ENCODE results near the gene FAM3A. TPM values are rescaled to one million over a fixed set of nuclear protein-coding genes. Genes with fewer than 3 reads are reported as not detected.

The FAM3A gene
- total and polyA plus RNA-seq, 2 experiments from 2014 or later: 12.0 to 16.5 TPM

DNA sequence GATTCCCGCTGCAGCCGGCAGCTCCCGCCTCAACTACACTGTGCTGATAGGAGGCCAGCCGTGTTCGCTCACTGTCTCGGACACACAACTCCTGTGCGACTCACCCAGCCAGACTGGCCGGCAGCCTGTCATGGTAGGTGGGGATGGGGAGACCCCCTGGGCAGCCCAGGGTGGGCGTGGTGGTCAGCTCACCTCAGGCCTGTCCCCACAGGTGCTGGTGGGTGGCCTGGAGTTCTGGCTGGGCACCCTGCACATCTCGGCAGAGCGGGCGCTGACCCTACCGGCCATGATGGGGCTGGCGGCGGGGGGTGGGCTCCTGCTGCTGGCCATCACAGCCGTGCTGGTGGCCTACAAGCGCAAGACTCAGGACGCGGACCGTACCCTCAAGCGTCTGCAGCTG, 48.5 kb downstream of the FAM3A start (continued):
- TF ChIP-seq REST (IDR thresholded peaks at IDR 0.05; ENCODE audit: unreplicated experiment) (no peak), ETS1 (IDR thresholded peaks at IDR 0.05) (no peak), ZNF331 (CRISPR knock-in tag; IDR thresholded peaks at IDR 0.05; ENCODE audit: low read depth) (no peak), EZH2 (IDR thresholded peaks at IDR 0.05; ENCODE audit: low read depth, unreplicated experiment) (no peak), NANOG (IDR thresholded peaks at IDR 0.05; ENCODE audit: borderline replicate concordance) (no peak), STAT1 (IDR thresholded peaks at IDR 0.05; ENCODE audit: unreplicated experiment) (no peak), EZH2phosphoT487 (IDR thresholded peaks at IDR 0.05; ENCODE audit: unreplicated experiment) (no peak), CREB1 (CRISPR knock-in tag; IDR thresholded peaks at IDR 0.05; ENCODE audit: low read depth) (no peak)
- TF ChIP-seq, protein P1, sequence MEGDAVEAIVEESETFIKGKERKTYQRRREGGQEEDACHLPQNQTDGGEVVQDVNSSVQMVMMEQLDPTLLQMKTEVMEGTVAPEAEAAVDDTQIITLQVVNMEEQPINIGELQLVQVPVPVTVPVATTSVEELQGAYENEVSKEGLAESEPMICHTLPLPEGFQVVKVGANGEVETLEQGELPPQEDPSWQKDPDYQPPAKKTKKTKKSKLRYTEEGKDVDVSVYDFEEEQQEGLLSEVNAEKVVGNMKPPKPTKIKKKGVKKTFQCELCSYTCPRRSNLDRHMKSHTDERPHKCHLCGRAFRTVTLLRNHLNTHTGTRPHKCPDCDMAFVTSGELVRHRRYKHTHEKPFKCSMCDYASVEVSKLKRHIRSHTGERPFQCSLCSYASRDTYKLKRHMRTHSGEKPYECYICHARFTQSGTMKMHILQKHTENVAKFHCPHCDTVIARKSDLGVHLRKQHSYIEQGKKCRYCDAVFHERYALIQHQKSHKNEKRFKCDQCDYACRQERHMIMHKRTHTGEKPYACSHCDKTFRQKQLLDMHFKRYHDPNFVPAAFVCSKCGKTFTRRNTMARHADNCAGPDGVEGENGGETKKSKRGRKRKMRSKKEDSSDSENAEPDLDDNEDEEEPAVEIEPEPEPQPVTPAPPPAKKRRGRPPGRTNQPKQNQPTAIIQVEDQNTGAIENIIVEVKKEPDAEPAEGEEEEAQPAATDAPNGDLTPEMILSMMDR (conservative IDR thresholded peaks at IDR 0.05; ENCODE audit: low read depth in 2 of 2): no peak

- Histone ChIP-seq H3K9me2 (ENCODE audit: insufficient read depth) (no peaks in the 10 kb centered on the region), H3K27me3 (ENCODE audit: insufficient read depth) (no peaks in the 10 kb centered on the region), H3K27ac (ENCODE audit: low read depth) (no peak overlapping the region), H3K79me2 (replicated peaks; ENCODE audit: insufficient read depth) (no peaks in the 10 kb centered on the region), H4K20me1 (replicated peaks; ENCODE audit: insufficient read depth) (no peaks in the 10 kb centered on the region; the same call in 1 of the 2 replicates), H3K4me1 (ENCODE audit: insufficient read depth) (no peaks in the 10 kb centered on the region), H3F3A (replicated peaks; ENCODE audit: low read depth) (no peaks in the 10 kb centered on the region), H3K4me2 (no peak overlapping the region), H2AFZ (no peak overlapping the region), H3K4me3 (no peak overlapping the region), H3K36me3 (ENCODE audit: insufficient read depth) (no peaks in the 10 kb centered on the region)
- ATAC-seq (no peak), DNase-seq (ENCODE audit: low spot score) (no peak)
- Mint-ChIP-seq H3K9me3 (no peaks in the 10 kb centered on the region), H3K4me1 (no peaks in the 10 kb centered on the region), H3K27me3 (ENCODE audit: insufficient read depth, low read depth, poor library complexity) (peaks cover 2% of the 10 kb centered on the region), H3K4me3 (no peak overlapping the region), H3K27ac (no peak overlapping the region), H3K36me3 (ENCODE audit: low read depth) (peaks cover 8% of the 10 kb centered on the region)
- TF ChIP-seq ZNF331 (CRISPR knock-in tag; IDR thresholded peaks at IDR 0.05; ENCODE audit: low read depth) (no peak), EZH2phosphoT487 (IDR thresholded peaks at IDR 0.05; ENCODE audit: unreplicated experiment) (no peak), ZNF462 (CRISPR knock-in tag; IDR thresholded peaks at IDR 0.05) (no peak), EZH2 (IDR thresholded peaks at IDR 0.05; ENCODE audit: low read depth, unreplicated experiment) (no peak)
Measured at GRCh38 chrX:154466907-154467306, 49.1 kb downstream of the FAM3A start.

Measured in GM23338 (cell line).